ENCODE data around the gene ACVR1.
A peak's percentile ranks its signal among the peaks of the same experiment; 100 is the strongest.

The ACVR1 gene

GRCh38 chr2:157692768-157693167 lies 183.4 kb downstream of the ACVR1 start:
- DNase-seq, result peak; percentile 93

- DNase-seq, result peak; percentile 4
Measured at GRCh38 chr2:157691695-157692094, 184.4 kb downstream of the ACVR1 start.

GRCh38 chr2:157691131-157691530 lies 185.0 kb downstream of the ACVR1 start:
- DNase-seq, result no peak
